Endothelial cell (in vitro differentiated cells): Measurements from ENCODE around the gene LRIT1. TPM values are rescaled to one million over a fixed set of nuclear protein-coding genes. Genes with fewer than 3 reads are reported as not detected.

Experiments used
- DNase-seq: peaks from one replicate; pipeline ENCODE4 v3.0.0; 2021; ENCODE audit warnings: low spot score
- H3K27ac Mint-ChIP-seq: one replicate; pipeline ENCODE4 v1.8.0; 2021; ENCODE audit warnings: mixed read lengths, inconsistent platforms; ENCODE audit not compliant: unreplicated experiment
- H3K27me3 Mint-ChIP-seq: one replicate; pipeline ENCODE4 v1.8.0; 2021; ENCODE audit warnings: mild to moderate bottlenecking, moderate library complexity, mixed read lengths, inconsistent platforms; ENCODE audit not compliant: unreplicated experiment
- H3K36me3 Mint-ChIP-seq: one replicate; pipeline ENCODE4 v1.8.0; 2021; ENCODE audit warnings: mild to moderate bottlenecking, low read depth, mixed read lengths, inconsistent platforms; ENCODE audit not compliant: unreplicated experiment
- H3K4me1 Mint-ChIP-seq: one replicate; pipeline ENCODE4 v1.8.0; 2021; ENCODE audit warnings: mild to moderate bottlenecking, mixed read lengths, inconsistent platforms; ENCODE audit not compliant: unreplicated experiment
- H3K4me3 Mint-ChIP-seq: one replicate; pipeline ENCODE4 v1.8.0; 2021; ENCODE audit warnings: mild to moderate bottlenecking, mixed read lengths, inconsistent platforms; ENCODE audit not compliant: unreplicated experiment
- H3K9me3 Mint-ChIP-seq: one replicate; pipeline ENCODE4 v1.8.0; 2021; ENCODE audit warnings: mixed read lengths, inconsistent platforms; ENCODE audit not compliant: unreplicated experiment
- CTCF ChIP-seq: fragments of 200-600 bp; sonication (generic); IDR thresholded peaks from one replicate; pipeline ENCODE4 v1.5.0; 2021; ENCODE audit warnings: antibody characterized with exemption; ENCODE audit not compliant: unreplicated experiment
- total RNA-seq: library from RNA; stranded (reverse); fragmentation: NEBNext Ultra II Directional; extraction: Animal tissue kit (Norgen Biotek cat#: 25700); gene quantifications from one replicate; pipeline ENCODE4 v1.2.1, GENCODE V29; 2021; ENCODE audit not compliant: unreplicated experiment

Gene LRIT1
- total RNA-seq, 1 donor from 2014 or later = not detected

- no peak for TF ChIP-seq CTCF
- Mint-ChIP-seq H3K27ac (no peak overlapping the region), H3K9me3 (no peaks in the 10 kb centered on the region), H3K4me1 (no peaks in the 10 kb centered on the region), H3K27me3 (peaks cover 21% of the 10 kb centered on the region), H3K4me3 (no peak overlapping the region), H3K36me3 (no peaks in the 10 kb centered on the region)
- DNase-seq = no peak
Observed at GRCh38 chr10:84196941-84197340, 44.4 kb downstream of the LRIT1 start.

GRCh38 chr10:84196083-84196482 is 45.3 kb downstream of the LRIT1 start:
- H3K36me3 Mint-ChIP-seq = no peaks in the 10 kb centered on the region
- H3K27me3 Mint-ChIP-seq = peaks cover 21% of the 10 kb centered on the region
- no peak for TF ChIP-seq CTCF
- H3K27ac Mint-ChIP-seq = no peak overlapping the region
- no peaks in the 10 kb centered on the region for H3K9me3 Mint-ChIP-seq
- H3K4me1 Mint-ChIP-seq = no peaks in the 10 kb centered on the region
- no peak for DNase-seq
- no peak overlapping the region for H3K4me3 Mint-ChIP-seq

GRCh38 chr10:84195044-84195830 is 46.1 kb downstream of the LRIT1 start:
- Mint-ChIP-seq H3K27ac (no peak overlapping the region), H3K4me3 (no peak overlapping the region), H3K27me3 (peaks cover 19% of the 10 kb centered on the region), H3K36me3 (no peaks in the 10 kb centered on the region), H3K9me3 (no peaks in the 10 kb centered on the region), H3K4me1 (no peaks in the 10 kb centered on the region)
- TF ChIP-seq CTCF = no peak
- no peak for DNase-seq

- TF ChIP-seq CTCF = no peak
- DNase-seq = peak; percentile 38
- Mint-ChIP-seq H3K27me3 (peaks cover 19% of the 10 kb centered on the region), H3K27ac (no peak within 1 kb of the TSS), H3K36me3 (no peaks in the 10 kb centered on the region), H3K4me1 (no peaks in the 10 kb centered on the region), H3K4me3 (no peak within 1 kb of the TSS), H3K9me3 (no peaks in the 10 kb centered on the region)
Observed at GRCh38 chr10:84194424-84195043, 46.8 kb downstream of the LRIT1 start, which contains the start of gene CDHR1. CDHR1 (plus strand) TSS chr10:84194537; CDS start chr10:84194761, 224 bp downstream.

- Mint-ChIP-seq H3K36me3 (no peaks in the 10 kb centered on the region), H3K9me3 (no peaks in the 10 kb centered on the region), H3K27ac (no peak overlapping the region), H3K27me3 (peaks cover 20% of the 10 kb centered on the region), H3K4me1 (no peaks in the 10 kb centered on the region), H3K4me3 (no peak overlapping the region)
- no peak for TF ChIP-seq CTCF
- no peak for DNase-seq
Observed at GRCh38 chr10:84193846-84194423, 47.4 kb downstream of the LRIT1 start.
